Uterus (tissue), 2 donors: Measurements from ENCODE around the gene CREB3L2.

Experiments used
- POLR2A ChIP-seq, 2 donors: fragments of 450-650 bp; IDR thresholded peaks; one replicate each; pipeline ENCODE4 v1.6.1; 2016; ENCODE audit warnings: antibody characterized with exemption in 2 of 2, mild to moderate bottlenecking in 1 of 2, moderate library complexity in 1 of 2
- TF ChIP-seq, protein P1 (sequence below), 4 experiments: fragments of 200-600 bp in 2 of 4; fragments of 450-650 bp in 2 of 4; sonication (generic) in 2 of 4; IDR thresholded peaks; one replicate each; pipeline ENCODE4 v1.5.1; 2016 to 2019; ENCODE audit warnings: antibody characterized with exemption in 4 of 4, mild to moderate bottlenecking in 2 of 4, moderate library complexity in 1 of 4

- TF ChIP-seq, protein P1, sequence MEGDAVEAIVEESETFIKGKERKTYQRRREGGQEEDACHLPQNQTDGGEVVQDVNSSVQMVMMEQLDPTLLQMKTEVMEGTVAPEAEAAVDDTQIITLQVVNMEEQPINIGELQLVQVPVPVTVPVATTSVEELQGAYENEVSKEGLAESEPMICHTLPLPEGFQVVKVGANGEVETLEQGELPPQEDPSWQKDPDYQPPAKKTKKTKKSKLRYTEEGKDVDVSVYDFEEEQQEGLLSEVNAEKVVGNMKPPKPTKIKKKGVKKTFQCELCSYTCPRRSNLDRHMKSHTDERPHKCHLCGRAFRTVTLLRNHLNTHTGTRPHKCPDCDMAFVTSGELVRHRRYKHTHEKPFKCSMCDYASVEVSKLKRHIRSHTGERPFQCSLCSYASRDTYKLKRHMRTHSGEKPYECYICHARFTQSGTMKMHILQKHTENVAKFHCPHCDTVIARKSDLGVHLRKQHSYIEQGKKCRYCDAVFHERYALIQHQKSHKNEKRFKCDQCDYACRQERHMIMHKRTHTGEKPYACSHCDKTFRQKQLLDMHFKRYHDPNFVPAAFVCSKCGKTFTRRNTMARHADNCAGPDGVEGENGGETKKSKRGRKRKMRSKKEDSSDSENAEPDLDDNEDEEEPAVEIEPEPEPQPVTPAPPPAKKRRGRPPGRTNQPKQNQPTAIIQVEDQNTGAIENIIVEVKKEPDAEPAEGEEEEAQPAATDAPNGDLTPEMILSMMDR (IDR thresholded peaks at IDR 0.05), result no peak
- no peak for TF ChIP-seq POLR2A (IDR thresholded peaks at IDR 0.05)
Measured at GRCh38 chr7:137935884-137936508, 65.9 kb downstream of the CREB3L2 start.
